A549 (cell line): ENCODE results near the gene IL17F. TPM values are rescaled to one million over a fixed set of nuclear protein-coding genes. Genes with fewer than 3 reads are reported as not detected.

Experiments used
- ATAC-seq, 2 experiments: fragments of 200-7000 bp in 1 of 2; fragments of >200 bp in 1 of 2; cut with Nextera tagmentation in 1 of 2; cut with Tn5 transposase in 1 of 2; 3 replicates each; pipeline versions ENCODE4 v1.8.0 to v1.9.1; 2018 to 2020; ENCODE audit warnings: mild to moderate bottlenecking in 1 of 2, moderate library complexity in 1 of 2
- CTCF ChIA-PET: fragments of 300-600 bp; sonication (Branson Sonifier 250); formaldehyde crosslinking; extraction: SDS; loops from one replicate; lab custom pipeline; 2021; ENCODE audit warnings: antibody characterized with exemption, inconsistent platforms; lab: Yijun Ruan, JAX
- POLR2A ChIA-PET: fragments of 350-600 bp; formaldehyde crosslinking; extraction: SDS; loops from one replicate; lab custom pipeline; 2021; ENCODE audit warnings: antibody characterized with exemption, inconsistent platforms; lab: Yijun Ruan, JAX
- DNase-seq, 2 experiments: peaks; one replicate each; pipeline versions ENCODE4 v3.0.0 to v3.0.0-alpha.2; 2011 to 2016; ENCODE audit warnings: low read depth in 1 of 2, low spot score in 1 of 2
- FAIRE-seq: peaks from 2 replicates; lab custom pipeline; 2011; peaks lifted over from hg19 to GRCh38; lab: Jason Lieb, UNC
- H3K27ac ChIP-seq, 2 experiments: fragments of >200 bp; sonication (Bioruptor Twin); formaldehyde crosslinking; 3 replicates each; pipeline ENCODE4 v1.5.1; 2016 to 2017
- H3K4me1 ChIP-seq: fragments of >200 bp; sonication (Bioruptor Twin); formaldehyde crosslinking; 3 replicates; pipeline ENCODE4 v1.6.1; 2016
- H3K4me2 ChIP-seq: fragments of >200 bp; sonication (Bioruptor Twin); formaldehyde crosslinking; 3 replicates; pipeline ENCODE4 v1.6.1; 2016
- H3K4me3 ChIP-seq: fragments of >200 bp; sonication (Bioruptor Twin); formaldehyde crosslinking; 3 replicates; pipeline ENCODE4 v1.5.1; 2016
- H3K9me3 ChIP-seq: fragments of >200 bp; sonication (Bioruptor Twin); formaldehyde crosslinking; 3 replicates; pipeline ENCODE4 v1.6.1; 2016
- BHLHE40 ChIP-seq: IDR thresholded peaks from 2 replicates; pipeline ENCODE4 v1.6.1; 2012; ENCODE audit warnings: low read depth, low read length, inconsistent platforms
- CEBPB ChIP-seq, 2 experiments: fragments of >200 bp in 1 of 2; sonication (Bioruptor Twin) in 1 of 2; formaldehyde crosslinking in 1 of 2; IDR thresholded peaks; 2 replicates each; pipeline ENCODE4 v1.6.1; 2012 to 2016
- CHD2 ChIP-seq: fragments of 150-350 bp; IDR thresholded peaks from 2 replicates; pipeline ENCODE4 v1.6.1; 2014; ENCODE audit warnings: low read length; ENCODE audit not compliant: partially characterized antibody
- CHD4 ChIP-seq: fragments of 200-600 bp; sonication (generic); IDR thresholded peaks from 2 replicates; pipeline ENCODE4 v1.6.1; 2016; ENCODE audit warnings: antibody characterized with exemption, mild to moderate bottlenecking, borderline replicate concordance
- ELK1 ChIP-seq: fragments of 150-350 bp; IDR thresholded peaks from 2 replicates; pipeline ENCODE4 v1.6.1; 2014; ENCODE audit warnings: low read depth, mild to moderate bottlenecking, low read length
- EP300 ChIP-seq, 2 experiments: fragments of >200 bp; sonication (Bioruptor Twin); formaldehyde crosslinking; IDR thresholded peaks; 2 replicates in 1 of 2; 3 replicates in 1 of 2; pipeline ENCODE4 v1.6.1; 2016 to 2017
- GATA3 ChIP-seq: IDR thresholded peaks from 2 replicates; pipeline ENCODE4 v1.6.1; 2012; ENCODE audit warnings: borderline replicate concordance
- HEYL ChIP-seq: fragments of 250-450 bp; sonication (Bioruptor Pico); IDR thresholded peaks from 2 replicates; pipeline ENCODE4 v1.8.0; 2021; ENCODE audit warnings: mild to moderate bottlenecking, moderate library complexity
- HOXB13 ChIP-seq: fragments of 250-450 bp; sonication (Bioruptor Pico); IDR thresholded peaks from 2 replicates; pipeline ENCODE4 v1.5.0; 2020; ENCODE audit warnings: low read depth, mild to moderate bottlenecking, moderate library complexity
- JUN ChIP-seq, 2 experiments: fragments of >200 bp; sonication (Bioruptor Twin); formaldehyde crosslinking; IDR thresholded peaks; 2 replicates in 1 of 2; 3 replicates in 1 of 2; pipeline ENCODE4 v1.6.1; 2016 to 2017
- MAFK ChIP-seq: fragments of 450-650 bp; IDR thresholded peaks from 2 replicates; pipeline ENCODE4 v1.6.1; 2014; ENCODE audit not compliant: partially characterized antibody
- MYC ChIP-seq: IDR thresholded peaks from 2 replicates; pipeline ENCODE4 v1.6.1; 2012; ENCODE audit warnings: mild to moderate bottlenecking, inconsistent platforms, low read length, improper control_type of control experiment, borderline replicate concordance
- NPAS2 ChIP-seq: fragments of 250-450 bp; sonication (Bioruptor Pico); IDR thresholded peaks from 2 replicates; pipeline ENCODE4 v1.8.0; 2022; ENCODE audit warnings: mild to moderate bottlenecking, moderate library complexity, borderline replicate concordance
- POLR2A ChIP-seq: IDR thresholded peaks from 2 replicates; pipeline ENCODE4 v1.6.1; 2012; ENCODE audit warnings: mild to moderate bottlenecking, low read length
- RARB ChIP-seq: fragments of 250-450 bp; sonication (Bioruptor Pico); IDR thresholded peaks from 2 replicates; pipeline ENCODE4 v1.8.0; 2021; ENCODE audit warnings: mild to moderate bottlenecking, moderate library complexity
- RCOR1 ChIP-seq: fragments of 150-350 bp; IDR thresholded peaks from 2 replicates; pipeline ENCODE4 v1.6.1; 2014; ENCODE audit warnings: antibody characterized with exemption, low read length, low read depth
- REST ChIP-seq: fragments of 200-600 bp; sonication (generic); IDR thresholded peaks from 2 replicates; pipeline ENCODE4 v1.6.1; 2016; ENCODE audit warnings: antibody characterized with exemption, mild to moderate bottlenecking, moderate library complexity
- RFX5 ChIP-seq: fragments of 450-650 bp; IDR thresholded peaks from 2 replicates; pipeline ENCODE4 v1.7.1; 2014; ENCODE audit warnings: antibody characterized with exemption, mild to moderate bottlenecking, moderate library complexity
- RNF2 ChIP-seq: fragments of 200-600 bp; sonication (generic); IDR thresholded peaks from 2 replicates; pipeline ENCODE4 v1.6.1; 2016; ENCODE audit warnings: low read depth, mild to moderate bottlenecking, antibody characterized with exemption, moderate library complexity, borderline replicate concordance
- SMC3 ChIP-seq: fragments of >200 bp; sonication (Bioruptor Twin); formaldehyde crosslinking; IDR thresholded peaks from 3 replicates; pipeline ENCODE4 v1.6.1; 2018; ENCODE audit warnings: inconsistent platforms
- SREBF2 ChIP-seq: fragments of 450-650 bp; IDR thresholded peaks from 2 replicates; pipeline ENCODE4 v1.6.1; 2014; ENCODE audit warnings: mild to moderate bottlenecking, moderate library complexity
- TFCP2L1 ChIP-seq: fragments of 250-450 bp; sonication (Bioruptor Pico); IDR thresholded peaks from 2 replicates; pipeline ENCODE4 v1.5.0; 2021; ENCODE audit warnings: mild to moderate bottlenecking
- TP53 ChIP-seq: fragments of 250-450 bp; sonication (Bioruptor Pico); IDR thresholded peaks from 2 replicates; pipeline ENCODE4 v1.5.0; 2021; ENCODE audit warnings: mild to moderate bottlenecking, moderate library complexity
- USF2 ChIP-seq: fragments of 450-650 bp; IDR thresholded peaks from 2 replicates; pipeline ENCODE4 v1.6.1; 2014; ENCODE audit warnings: antibody characterized with exemption
- ZNF302 ChIP-seq: fragments of 250-450 bp; sonication (Bioruptor Pico); IDR thresholded peaks from 2 replicates; pipeline ENCODE4 v1.9.0; 2021; ENCODE audit warnings: inconsistent platforms, mild to moderate bottlenecking, moderate library complexity
- ZSCAN20 ChIP-seq: fragments of 250-450 bp; sonication (Bioruptor Pico); IDR thresholded peaks from 2 replicates; pipeline ENCODE4 v1.8.0; 2022; ENCODE audit warnings: mild to moderate bottlenecking, moderate library complexity
- WGBS: methylation state at CpG from one replicate; pipeline ENCODE4 v1.1.6; 2017; ENCODE audit errors: missing lambda C conversion rate; 5-methylcytosine and 5-hydroxymethylcytosine counted together
- polyA plus RNA-seq, 4 experiments: library from polyadenylated mRNA; depleted of rRNA in 3 of 4; stranded (reverse); fragments of >200 nt; fragmentation: RNase III in 1 of 4; extraction: RNeasy Plus Mini Kit Qiagen cat#74134 plus additional on column Dnase treatment in 1 of 4; gene quantifications; 2 replicates in 3 of 4; 3 replicates in 1 of 4; pipeline ENCODE4 v1.2.3, GENCODE V29; 2011 to 2017
- TF ChIP-seq, protein P1 (sequence below): fragments of >200 bp; sonication (Bioruptor Twin); formaldehyde crosslinking; IDR thresholded peaks from 3 replicates; pipeline ENCODE4 v1.6.1; 2016
- TF ChIP-seq, protein P2 (sequence below): IDR thresholded peaks from 2 replicates; pipeline ENCODE4 v1.6.1; 2012; ENCODE audit warnings: low read depth, borderline replicate concordance

Gene IL17F
- polyA plus RNA-seq, 2 of the 4 experiments (the other 2 are of a cell fraction), result not detected

DNA sequence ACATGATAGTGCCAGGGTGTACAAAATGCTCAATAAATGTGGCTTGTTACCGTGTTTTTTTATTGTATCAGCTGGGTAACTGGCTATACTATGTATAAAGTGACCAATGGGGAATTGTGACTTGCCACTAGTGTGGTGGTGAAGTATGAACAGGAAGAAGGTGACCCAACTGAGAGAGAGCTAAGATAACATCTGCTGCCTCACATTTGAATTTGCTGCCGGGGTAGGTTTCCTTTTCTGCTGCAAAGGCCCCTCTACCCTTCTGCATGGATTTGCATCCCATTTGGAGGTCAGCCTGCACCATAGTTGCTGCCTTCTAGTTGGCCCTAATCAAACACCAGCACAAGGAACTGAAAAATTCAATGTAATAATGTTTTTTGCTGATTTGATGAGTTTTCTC is 34.1 kb downstream of the IL17F start:
- TF ChIP-seq TFCP2L1 (no peak), CEBPB (IDR thresholded peaks at IDR 0.05) (no peak), CHD4 (no peak), SREBF2 (no peak), TP53 (CRISPR knock-in tag) (no peak), HEYL (CRISPR knock-in tag) (no peak), MYC (no peak), RARB (CRISPR knock-in tag) (no peak), ZNF302 (no peak), REST (no peak), HOXB13 (CRISPR knock-in tag) (no peak), BHLHE40 (no peak), ELK1 (no peak), RFX5 (no peak), EP300 (IDR thresholded peaks at IDR 0.05) (no peak), SMC3 (no peak)
- TF ChIP-seq, protein P1, sequence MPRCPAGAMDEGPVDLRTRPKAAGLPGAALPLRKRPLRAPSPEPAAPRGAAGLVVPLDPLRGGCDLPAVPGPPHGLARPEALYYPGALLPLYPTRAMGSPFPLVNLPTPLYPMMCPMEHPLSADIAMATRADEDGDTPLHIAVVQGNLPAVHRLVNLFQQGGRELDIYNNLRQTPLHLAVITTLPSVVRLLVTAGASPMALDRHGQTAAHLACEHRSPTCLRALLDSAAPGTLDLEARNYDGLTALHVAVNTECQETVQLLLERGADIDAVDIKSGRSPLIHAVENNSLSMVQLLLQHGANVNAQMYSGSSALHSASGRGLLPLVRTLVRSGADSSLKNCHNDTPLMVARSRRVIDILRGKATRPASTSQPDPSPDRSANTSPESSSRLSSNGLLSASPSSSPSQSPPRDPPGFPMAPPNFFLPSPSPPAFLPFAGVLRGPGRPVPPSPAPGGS, result no peak
- TF ChIP-seq, protein P2, sequence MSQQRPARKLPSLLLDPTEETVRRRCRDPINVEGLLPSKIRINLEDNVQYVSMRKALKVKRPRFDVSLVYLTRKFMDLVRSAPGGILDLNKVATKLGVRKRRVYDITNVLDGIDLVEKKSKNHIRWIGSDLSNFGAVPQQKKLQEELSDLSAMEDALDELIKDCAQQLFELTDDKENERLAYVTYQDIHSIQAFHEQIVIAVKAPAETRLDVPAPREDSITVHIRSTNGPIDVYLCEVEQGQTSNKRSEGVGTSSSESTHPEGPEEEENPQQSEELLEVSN, result no peak
- CTCF ChIA-PET, result interaction anchor here (1.3 kb wide), 1 partner anchor 9 kb away, joined by 4 read pairs; no protein-coding TSS in a partner anchor
- H3K4me1 ChIP-seq, result no peaks in the 10 kb centered on the region
- DNase-seq (no peak), ATAC-seq (no peak), FAIRE-seq (no peak)
- WGBS, result 8% methylated on average over 2 of the region's 2 CpGs
- H3K27ac ChIP-seq, result no peak overlapping the region
- no peaks in the 10 kb centered on the region for H3K9me3 ChIP-seq
- no peak overlapping the region for H3K4me2 ChIP-seq
- POLR2A ChIA-PET, result no interaction called here
- H3K4me3 ChIP-seq, result no peak overlapping the region

DNA sequence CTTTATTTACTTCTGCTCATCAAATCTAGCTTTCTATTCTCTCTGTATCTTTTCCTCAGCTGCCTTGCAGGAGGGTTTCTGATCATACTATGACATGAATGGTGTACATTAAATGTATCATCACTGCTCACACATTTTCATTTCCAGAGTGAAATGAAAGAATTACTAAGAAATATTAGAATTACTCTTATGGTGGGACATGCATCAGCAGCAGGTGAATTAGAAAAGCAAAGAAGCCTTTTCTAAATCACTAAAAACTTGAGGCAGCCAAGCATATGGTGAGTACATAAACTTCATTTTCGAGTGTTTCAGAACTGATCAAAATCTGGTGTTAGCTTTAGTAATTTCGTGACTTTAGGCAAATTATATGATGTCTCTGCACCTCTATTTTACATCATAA is 34.5 kb downstream of the IL17F start:
- TF ChIP-seq MAFK, result no peak
- no peak for TF ChIP-seq RCOR1
- no peak for TF ChIP-seq NPAS2 (CRISPR knock-in tag)
- TF ChIP-seq POLR2A, result no peak
- TF ChIP-seq GATA3, result no peak
- no peak for TF ChIP-seq USF2
- no peak for TF ChIP-seq JUN (IDR thresholded peaks at IDR 0.05)
- no peak for TF ChIP-seq CHD2
- TF ChIP-seq RNF2, result no peak
- TF ChIP-seq CEBPB (IDR thresholded peaks at IDR 0.05), result no peak
- no peak for TF ChIP-seq ZSCAN20 (CRISPR knock-in tag)
- no peak for TF ChIP-seq REST
- Histone ChIP-seq H3K4me3 (no peak overlapping the region), H3K4me1 (no peaks in the 10 kb centered on the region), H3K27ac (no peak overlapping the region), H3K4me2 (no peak overlapping the region), H3K9me3 (no peaks in the 10 kb centered on the region)
- no peak for ATAC-seq
- no peak for FAIRE-seq
- CTCF ChIA-PET, result interaction anchor here (1.3 kb wide), 1 partner anchor 8 kb away, joined by 4 read pairs; no protein-coding TSS in a partner anchor
- POLR2A ChIA-PET, result no interaction called here
- no peak for DNase-seq
- WGBS, result 0% methylated on average over 2 of the region's 2 CpGs
